GM23338 (cell line): ENCODE measurements around the gene USP46. TPM values are rescaled to one million over a fixed set of nuclear protein-coding genes. Genes with fewer than 3 reads are reported as not detected.

Source experiments
- ATAC-seq: fragments of 200-7000 bp; cut with Tn5 transposase; 3 replicates; pipeline ENCODE4 v1.9.1; 2020
- DNase-seq: peaks from one replicate; pipeline ENCODE4 v3.0.0-alpha.2; 2015; ENCODE audit warnings: low spot score
- H2AFZ ChIP-seq: fragments of 200-600 bp; sonication (generic); 2 replicates; pipeline ENCODE4 v1.8.0; 2016; ENCODE audit warnings: antibody characterized with exemption, mild to moderate bottlenecking, moderate library complexity
- H3F3A ChIP-seq: fragments of 200-600 bp; sonication (generic); replicated peaks from 2 replicates; pipeline ENCODE4 v1.8.0; 2017; ENCODE audit warnings: antibody characterized with exemption, mixed run types, low read depth
- H3K27ac ChIP-seq: fragments of 200-600 bp; sonication (generic); 2 replicates; pipeline ENCODE4 v1.6.1; 2016; ENCODE audit warnings: low read depth
- H3K27me3 ChIP-seq: fragments of 200-600 bp; sonication (generic); 2 replicates; pipeline ENCODE4 v1.8.0; 2016; ENCODE audit warnings: mild to moderate bottlenecking, mixed run types, moderate library complexity; ENCODE audit not compliant: insufficient read depth
- H3K36me3 ChIP-seq: fragments of 200-600 bp; sonication (generic); 2 replicates; pipeline ENCODE4 v1.8.0; 2016; ENCODE audit warnings: mild to moderate bottlenecking; ENCODE audit not compliant: insufficient read depth
- H3K4me1 ChIP-seq: fragments of 200-600 bp; sonication (generic); 2 replicates; pipeline ENCODE4 v1.8.0; 2016; ENCODE audit warnings: mild to moderate bottlenecking, moderate library complexity; ENCODE audit not compliant: insufficient read depth
- H3K4me2 ChIP-seq: fragments of 200-600 bp; sonication (generic); 2 replicates; pipeline ENCODE4 v1.7.1; 2017; ENCODE audit warnings: mixed run types
- H3K4me3 ChIP-seq: fragments of 200-600 bp; sonication (generic); 2 replicates; pipeline ENCODE4 v1.6.1; 2016; ENCODE audit warnings: mixed run types
- H3K79me2 ChIP-seq: fragments of 200-600 bp; sonication (generic); replicated peaks from 2 replicates; pipeline ENCODE4 v1.8.0; 2017; ENCODE audit warnings: mild to moderate bottlenecking; ENCODE audit not compliant: insufficient read depth
- H3K9me2 ChIP-seq: fragments of 200-600 bp; sonication (generic); 2 replicates; pipeline ENCODE4 v1.8.0; 2017; ENCODE audit not compliant: insufficient read depth
- H4K20me1 ChIP-seq: fragments of 200-600 bp; sonication (generic); replicated peaks from 2 replicates; pipeline ENCODE4 v1.8.0; 2017; ENCODE audit warnings: mild to moderate bottlenecking; ENCODE audit not compliant: insufficient read depth
- H3K27ac Mint-ChIP-seq: 2 replicates; pipeline ENCODE4 v1.8.0; 2020; ENCODE audit warnings: inconsistent platforms, mild to moderate bottlenecking, moderate library complexity, mixed read lengths
- H3K27me3 Mint-ChIP-seq: 3 replicates; pipeline ENCODE4 v1.8.0; 2022; ENCODE audit warnings: low read depth, mild to moderate bottlenecking, moderate library complexity, mixed read lengths, inconsistent platforms; ENCODE audit not compliant: insufficient read depth, poor library complexity
- H3K36me3 Mint-ChIP-seq: 3 replicates; pipeline ENCODE4 v1.8.0; 2021; ENCODE audit warnings: low read depth, mild to moderate bottlenecking, inconsistent platforms, moderate library complexity, mixed read lengths
- H3K4me1 Mint-ChIP-seq: 3 replicates; pipeline ENCODE4 v1.8.0; 2020; ENCODE audit warnings: mild to moderate bottlenecking, inconsistent platforms, mixed read lengths
- H3K4me3 Mint-ChIP-seq: 3 replicates; pipeline ENCODE4 v1.8.0; 2021; ENCODE audit warnings: moderate library complexity, mild to moderate bottlenecking, inconsistent platforms, mixed read lengths
- H3K9me3 Mint-ChIP-seq: 3 replicates; pipeline ENCODE4 v1.8.0; 2020; ENCODE audit warnings: moderate library complexity, mild to moderate bottlenecking, inconsistent platforms, mixed read lengths
- CREB1 ChIP-seq: fragments of 250-450 bp; sonication (Bioruptor Pico); IDR thresholded peaks from 2 replicates; pipeline ENCODE4 v1.5.0; 2020; ENCODE audit warnings: low read depth, mild to moderate bottlenecking, moderate library complexity
- ETS1 ChIP-seq: IDR thresholded peaks from 2 replicates; pipeline ENCODE4 v1.6.1; 2016; ENCODE audit warnings: antibody characterized with exemption
- EZH2phosphoT487 ChIP-seq: fragments of 200-600 bp; sonication (generic); IDR thresholded peaks from one replicate; pipeline ENCODE4 v1.8.1; 2018; ENCODE audit warnings: antibody characterized with exemption; ENCODE audit not compliant: unreplicated experiment
- JUNB ChIP-seq: IDR thresholded peaks from one replicate; pipeline ENCODE4 v1.6.1; 2016; ENCODE audit warnings: antibody characterized with exemption; ENCODE audit not compliant: unreplicated experiment
- NANOG ChIP-seq: IDR thresholded peaks from 2 replicates; pipeline ENCODE4 v1.6.1; 2016; ENCODE audit warnings: antibody characterized with exemption, borderline replicate concordance
- POLR2AphosphoS5 ChIP-seq: IDR thresholded peaks from 2 replicates; pipeline ENCODE4 v1.6.1; 2016; ENCODE audit warnings: antibody characterized with exemption, low read depth
- REST ChIP-seq: IDR thresholded peaks from one replicate; pipeline ENCODE4 v1.6.1; 2018; ENCODE audit warnings: antibody characterized with exemption; ENCODE audit not compliant: unreplicated experiment
- STAT1 ChIP-seq: IDR thresholded peaks from one replicate; pipeline ENCODE4 v1.6.1; 2016; ENCODE audit warnings: antibody characterized with exemption; ENCODE audit not compliant: unreplicated experiment
- ZNF114 ChIP-seq: fragments of 250-450 bp; sonication (Bioruptor Pico); IDR thresholded peaks from 2 replicates; pipeline ENCODE4 v1.5.0; 2020; ENCODE audit warnings: mild to moderate bottlenecking, moderate library complexity
- ZNF331 ChIP-seq: fragments of 250-450 bp; sonication (Bioruptor Pico); IDR thresholded peaks from 2 replicates; pipeline ENCODE4 v1.5.0; 2020; ENCODE audit warnings: low read depth, mild to moderate bottlenecking, moderate library complexity
- polyA plus RNA-seq: library from polyadenylated mRNA; unstranded; fragments of >200 nt; fragmentation: Nextera tagmentation; extraction: Ambion mirVana; gene quantifications from 2 replicates; pipeline ENCODE4 v1.2.1, GENCODE V29; 2016
- total RNA-seq: library from RNA; depleted of rRNA; stranded (reverse); fragments of >200 nt; shearing (Covaris generic); gene quantifications from 2 replicates; pipeline ENCODE4 v1.2.3, GENCODE V29; 2014
- TF ChIP-seq, protein P1 (sequence below), 2 experiments: fragments of 200-600 bp in 1 of 2; sonication (generic) in 1 of 2; conservative IDR thresholded peaks; 2 replicates each; pipeline versions ENCODE4 v1.5.1 to v1.6.1; 2016 to 2017; ENCODE audit warnings: antibody characterized with exemption in 2 of 2, low read depth in 2 of 2, mild to moderate bottlenecking in 2 of 2, moderate library complexity in 1 of 2

Gene USP46
- total and polyA plus RNA-seq, 2 experiments from 2014 or later: 40.5 to 59.4 TPM

DNA sequence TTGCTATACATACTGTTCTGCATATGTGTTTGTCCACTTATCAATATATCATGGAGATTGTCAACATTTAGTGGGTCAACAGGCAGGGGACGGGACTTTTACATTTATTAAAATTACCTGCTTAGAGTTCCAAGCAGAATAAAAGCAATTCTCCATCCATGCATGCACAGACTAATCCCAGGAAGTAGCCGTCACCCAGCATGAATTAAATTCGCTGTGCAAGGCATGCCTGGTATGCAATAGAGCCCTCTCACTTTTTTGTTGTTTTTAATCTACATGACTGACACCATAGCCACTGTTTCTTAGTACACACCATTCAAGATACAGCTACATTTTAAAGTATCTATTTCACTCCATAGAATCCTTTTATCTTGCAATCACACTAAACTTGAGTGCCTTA is 108.9 kb downstream of the USP46 start:
- H3K4me1 Mint-ChIP-seq: peaks cover 38% of the 10 kb centered on the region
- no peak for ATAC-seq

DNA sequence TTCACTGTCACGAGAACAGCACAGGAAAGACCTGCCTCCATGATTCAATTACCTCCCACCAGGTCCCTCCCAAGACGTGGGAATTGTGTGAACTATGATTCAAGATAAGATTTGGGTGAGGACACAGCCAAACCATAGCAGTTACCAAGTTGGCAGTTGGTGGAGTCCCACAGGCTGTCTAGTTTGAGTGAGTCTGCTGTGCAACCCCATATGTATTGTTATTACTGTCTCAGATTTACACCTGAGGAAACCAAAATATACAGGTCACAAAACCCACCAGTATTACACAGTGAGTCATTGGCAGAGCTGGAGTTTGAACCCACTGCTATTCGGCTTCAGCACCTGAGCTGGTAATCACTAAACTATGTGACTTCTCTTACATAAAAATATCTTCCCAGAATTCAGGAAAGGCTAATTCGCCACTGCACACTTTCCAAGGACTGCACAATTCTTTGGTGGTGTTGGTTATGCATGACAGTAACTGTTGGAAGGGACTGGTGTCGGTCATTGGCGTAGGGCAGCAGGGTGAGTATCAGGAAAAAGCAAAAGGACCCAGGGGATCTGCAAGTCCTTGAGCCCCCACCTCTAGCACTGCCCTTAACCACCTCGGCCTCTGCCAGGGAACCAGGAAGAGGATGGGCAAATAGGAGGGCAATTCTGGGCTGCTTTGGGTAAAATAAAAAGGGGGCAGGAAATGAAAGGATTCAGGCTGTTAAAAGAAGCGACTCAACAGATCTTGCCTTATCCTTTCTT is 110.1 kb downstream of the USP46 start:
- Mint-ChIP-seq H3K4me3 (no peak overlapping the region), H3K4me1 (peaks cover 26% of the 10 kb centered on the region; the same call in 2 of the 3 replicates), H3K9me3 (no peaks in the 10 kb centered on the region; the same call in 2 of the 3 replicates), H3K27me3 (peaks cover 3% of the 10 kb centered on the region), H3K27ac (no peak overlapping the region), H3K36me3 (no peaks in the 10 kb centered on the region)
- peaks cover 12% of the 10 kb centered on the region for H3K4me1 ChIP-seq
- H3K27ac ChIP-seq: no peak overlapping the region
- H3K36me3 ChIP-seq: no peaks in the 10 kb centered on the region
- no peaks in the 10 kb centered on the region for H4K20me1 ChIP-seq
- H3K27me3 ChIP-seq: no peaks in the 10 kb centered on the region
- DNase-seq (no peak), ATAC-seq (no peak)
- H3K9me2 ChIP-seq: peaks cover 13% of the 10 kb centered on the region; the same call in 1 of the 2 replicates
- no peak overlapping the region for H3K4me3 ChIP-seq
- no peaks in the 10 kb centered on the region for H3F3A ChIP-seq
- H3K4me2 ChIP-seq: no peak overlapping the region
- H3K79me2 ChIP-seq: no peaks in the 10 kb centered on the region
- peak overlapping the region; percentile 86 for H2AFZ ChIP-seq
- TF ChIP-seq STAT1: no peak
- no peak for TF ChIP-seq NANOG
- TF ChIP-seq, protein P1, sequence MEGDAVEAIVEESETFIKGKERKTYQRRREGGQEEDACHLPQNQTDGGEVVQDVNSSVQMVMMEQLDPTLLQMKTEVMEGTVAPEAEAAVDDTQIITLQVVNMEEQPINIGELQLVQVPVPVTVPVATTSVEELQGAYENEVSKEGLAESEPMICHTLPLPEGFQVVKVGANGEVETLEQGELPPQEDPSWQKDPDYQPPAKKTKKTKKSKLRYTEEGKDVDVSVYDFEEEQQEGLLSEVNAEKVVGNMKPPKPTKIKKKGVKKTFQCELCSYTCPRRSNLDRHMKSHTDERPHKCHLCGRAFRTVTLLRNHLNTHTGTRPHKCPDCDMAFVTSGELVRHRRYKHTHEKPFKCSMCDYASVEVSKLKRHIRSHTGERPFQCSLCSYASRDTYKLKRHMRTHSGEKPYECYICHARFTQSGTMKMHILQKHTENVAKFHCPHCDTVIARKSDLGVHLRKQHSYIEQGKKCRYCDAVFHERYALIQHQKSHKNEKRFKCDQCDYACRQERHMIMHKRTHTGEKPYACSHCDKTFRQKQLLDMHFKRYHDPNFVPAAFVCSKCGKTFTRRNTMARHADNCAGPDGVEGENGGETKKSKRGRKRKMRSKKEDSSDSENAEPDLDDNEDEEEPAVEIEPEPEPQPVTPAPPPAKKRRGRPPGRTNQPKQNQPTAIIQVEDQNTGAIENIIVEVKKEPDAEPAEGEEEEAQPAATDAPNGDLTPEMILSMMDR (conservative IDR thresholded peaks at IDR 0.05; ENCODE audit: low read depth in 2 of 2): no peak
- no peak for TF ChIP-seq POLR2AphosphoS5
- no peak for TF ChIP-seq ZNF114 (CRISPR knock-in tag)
- TF ChIP-seq CREB1 (CRISPR knock-in tag): no peak
- TF ChIP-seq REST: no peak
- no peak for TF ChIP-seq ETS1

More for the DNA sequence above, 108.9 kb downstream of the USP46 start:
- H3K4me3 ChIP-seq: no peak overlapping the region
- peaks cover 13% of the 10 kb centered on the region; the same call in 1 of the 2 replicates for H3K9me2 ChIP-seq
- H3K27ac ChIP-seq: no peak overlapping the region
- H4K20me1 ChIP-seq: no peaks in the 10 kb centered on the region
- H3F3A ChIP-seq: no peaks in the 10 kb centered on the region
- no peaks in the 10 kb centered on the region for H3K36me3 ChIP-seq
- no peak for DNase-seq
- peaks cover 23% of the 10 kb centered on the region for H3K4me1 ChIP-seq
- Mint-ChIP-seq H3K27me3 (peaks cover 3% of the 10 kb centered on the region), H3K27ac (no peak overlapping the region), H3K9me3 (no peaks in the 10 kb centered on the region), H3K4me3 (no peak overlapping the region), H3K36me3 (no peaks in the 10 kb centered on the region)
- H2AFZ ChIP-seq: no peak overlapping the region
- H3K79me2 ChIP-seq: no peaks in the 10 kb centered on the region
- TF ChIP-seq ZNF331 (CRISPR knock-in tag): no peak
- no peak for TF ChIP-seq EZH2phosphoT487
- no peak for TF ChIP-seq ETS1
- TF ChIP-seq JUNB: no peak
- no peak for TF ChIP-seq POLR2AphosphoS5
- TF ChIP-seq CREB1 (CRISPR knock-in tag): no peak
- H3K27me3 ChIP-seq: no peaks in the 10 kb centered on the region
- H3K4me2 ChIP-seq: no peak overlapping the region
